Fibroblast of skin of scalp (primary cell): ENCODE measurements around the gene ANO1. TPM values are rescaled to one million over a fixed set of nuclear protein-coding genes. Genes with fewer than 3 reads are reported as not detected.
"Not testable (repeated sequence)": the region's sequence is repeated elsewhere in the genome, so short reads cannot be mapped to it uniquely, and the experiment has no call there.

Experiments used
- DNase-seq: peaks from one replicate; pipeline ENCODE4 v3.0.0-alpha.2; 2013
- polyA plus RNA-seq, 2 experiments: library from polyadenylated mRNA; unstranded; fragments of 120-200 nt; gene quantifications; one replicate each; pipeline ENCODE4 v1.2.1, GENCODE V29; 2013; ENCODE audit not compliant: insufficient read length in 2 of 2

Gene ANO1
- polyA plus RNA-seq (2013, experiment 1 of 2; ENCODE audit: insufficient read length) = 0.14 TPM
- polyA plus RNA-seq (2013, experiment 2 of 2; ENCODE audit: insufficient read length) = 0.85 TPM

GRCh38 chr11:70078095-70078780 is at the start of gene ANO1:
Gene ANO1 (plus strand): TSS chr11:70078317. CDS start chr11:70078607, 290 bp downstream.
- DNase-seq = no peak

GRCh38 chr11:70029115-70029860 is 48.8 kb upstream of the ANO1 start:
- no peak for DNase-seq

DNA sequence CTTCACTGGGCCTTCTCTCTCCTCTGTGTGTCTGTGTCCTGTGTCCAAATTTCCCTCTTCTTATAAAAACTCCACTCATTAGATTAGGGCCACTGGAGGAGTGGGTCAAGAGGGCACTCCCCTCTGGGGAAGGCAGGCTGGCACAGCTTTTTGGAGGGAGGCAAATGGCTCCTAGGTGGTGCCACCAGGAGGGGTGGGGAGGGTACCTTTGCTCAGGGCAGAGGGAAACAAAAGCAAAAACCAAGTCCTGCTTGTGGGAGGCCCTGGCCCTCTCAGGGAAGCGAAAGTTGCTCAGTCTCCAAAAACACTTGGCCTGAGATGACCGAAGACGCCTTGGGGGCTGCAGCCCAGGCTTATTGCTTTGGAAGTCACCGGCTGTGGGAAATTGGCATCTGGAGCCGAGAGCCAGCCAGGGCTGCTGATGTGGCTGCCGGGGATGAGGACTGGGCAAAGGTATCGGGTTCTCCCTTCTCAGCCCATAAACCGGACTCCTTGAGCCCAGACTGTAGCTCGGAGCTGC is 48.2 kb upstream of the ANO1 start:
- no peak for DNase-seq

DNA sequence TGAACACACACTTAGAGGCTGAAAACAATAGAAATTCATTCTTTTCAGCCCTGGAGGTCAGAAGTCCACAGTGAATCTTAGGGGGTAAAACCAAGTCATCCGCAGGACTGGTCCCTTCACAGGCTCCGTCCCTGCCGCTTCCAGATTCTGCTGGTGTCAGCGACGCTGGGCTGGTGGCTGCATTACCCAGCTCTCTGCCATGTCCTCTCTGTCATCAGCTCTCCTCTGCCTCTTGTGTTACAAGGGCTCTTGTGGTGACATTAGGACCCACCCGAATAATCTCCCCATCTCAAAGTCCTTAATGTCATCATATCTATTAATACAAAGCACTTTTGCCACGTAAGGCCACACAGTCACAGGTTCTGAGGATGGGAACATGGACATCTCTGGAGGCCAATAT is 47.7 kb upstream of the ANO1 start:
- no peak for DNase-seq

- no peak for DNase-seq
Observed at GRCh38 chr11:70031631-70032469, 46.3 kb upstream of the ANO1 start.

GRCh38 chr11:70032470-70032795 is 45.7 kb upstream of the ANO1 start:
- no peak for DNase-seq

- no peak for DNase-seq
Observed at GRCh38 chr11:70032943-70033710, 45.0 kb upstream of the ANO1 start.

DNA sequence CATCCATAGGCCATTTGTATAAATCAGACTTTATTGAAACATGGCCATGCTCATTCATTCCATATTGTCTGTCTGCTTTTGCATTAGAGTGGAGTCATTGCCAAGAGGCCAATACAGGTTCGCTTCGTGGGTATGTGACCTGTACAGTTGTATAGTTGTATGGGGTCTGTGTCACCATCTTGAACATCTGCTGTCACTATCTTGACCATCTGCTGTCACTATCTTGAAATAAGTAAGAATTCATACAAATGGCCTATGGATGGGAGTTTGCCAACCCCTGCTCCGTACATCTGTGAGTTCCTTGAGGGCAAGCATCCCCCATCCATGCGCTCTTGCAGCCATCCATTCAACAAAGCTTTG is 44.4 kb upstream of the ANO1 start:
- DNase-seq = no peak

DNA sequence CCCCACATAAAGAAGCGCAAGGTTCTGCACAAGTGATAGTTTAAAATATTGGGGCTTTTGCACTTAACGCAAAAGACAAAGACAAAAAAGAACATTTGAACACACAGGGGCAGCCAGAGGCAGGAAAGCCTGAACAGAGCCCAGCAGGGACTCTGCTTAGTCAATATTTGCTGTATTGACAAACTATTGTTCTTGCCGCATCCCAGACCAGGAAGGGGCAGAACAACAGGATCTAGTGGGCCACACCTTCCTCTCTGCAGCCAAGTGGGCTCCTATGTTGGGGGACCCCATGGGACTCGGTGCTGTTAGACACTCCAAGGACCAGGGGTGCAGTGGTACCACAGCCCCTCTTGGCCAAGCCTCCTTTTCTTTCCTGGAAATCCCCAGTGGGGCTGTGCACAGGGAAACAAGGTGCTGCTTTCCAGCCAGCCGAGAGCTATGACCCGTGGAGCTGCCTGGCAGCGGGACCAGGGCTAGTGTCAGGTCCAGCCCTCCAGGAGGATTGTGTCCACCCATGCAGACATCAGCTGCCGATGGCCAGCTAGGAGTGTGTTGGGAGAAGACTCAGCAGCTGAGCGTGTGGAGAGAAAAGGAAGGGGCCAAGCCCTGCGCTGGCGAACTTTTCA is 43.3 kb upstream of the ANO1 start:
- DNase-seq = no peak

DNA sequence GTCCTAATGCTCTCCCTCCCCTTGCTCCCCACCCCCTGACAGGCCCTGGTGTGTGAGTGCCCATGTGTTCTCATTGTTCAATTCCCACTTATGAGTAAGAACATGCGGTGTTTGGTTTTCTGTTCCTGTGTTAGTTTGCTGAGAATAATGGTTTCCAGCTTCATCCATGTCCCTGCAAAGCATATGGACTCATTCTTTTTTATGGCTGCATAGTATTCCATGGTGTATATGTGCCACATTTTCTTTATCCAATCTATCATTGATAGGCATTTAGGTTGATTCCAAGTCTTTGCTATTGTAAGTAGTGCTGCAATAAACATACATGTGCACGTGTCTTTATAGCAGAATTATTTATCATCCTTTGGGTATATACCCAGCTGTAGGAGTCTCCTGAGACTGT is 42.5 kb upstream of the ANO1 start:
- not testable (repeated sequence) for DNase-seq

GRCh38 chr11:70036971-70037882 is 40.9 kb upstream of the ANO1 start:
- no peak for DNase-seq

GRCh38 chr11:70038034-70038834 is 39.9 kb upstream of the ANO1 start:
- DNase-seq = no peak

DNA sequence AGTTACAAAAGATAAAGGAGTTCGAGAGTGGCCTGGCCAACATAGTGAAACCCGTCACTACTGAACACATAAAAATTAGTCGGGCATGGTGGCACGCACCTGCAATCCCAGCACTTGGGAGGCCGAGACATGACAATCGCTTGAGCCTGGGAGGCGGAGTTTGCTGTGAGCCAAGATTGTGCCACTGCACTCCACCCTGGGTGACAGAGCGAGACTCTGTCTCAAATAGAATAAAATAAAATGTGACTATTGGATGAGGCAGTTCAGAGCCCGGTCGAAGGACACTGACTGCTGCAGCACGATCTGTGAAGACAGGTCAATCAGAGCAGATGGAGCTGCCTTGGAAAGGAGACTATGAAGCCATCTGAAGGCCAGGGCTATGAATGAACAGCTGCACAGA is 37.7 kb upstream of the ANO1 start:
- no peak for DNase-seq

DNA sequence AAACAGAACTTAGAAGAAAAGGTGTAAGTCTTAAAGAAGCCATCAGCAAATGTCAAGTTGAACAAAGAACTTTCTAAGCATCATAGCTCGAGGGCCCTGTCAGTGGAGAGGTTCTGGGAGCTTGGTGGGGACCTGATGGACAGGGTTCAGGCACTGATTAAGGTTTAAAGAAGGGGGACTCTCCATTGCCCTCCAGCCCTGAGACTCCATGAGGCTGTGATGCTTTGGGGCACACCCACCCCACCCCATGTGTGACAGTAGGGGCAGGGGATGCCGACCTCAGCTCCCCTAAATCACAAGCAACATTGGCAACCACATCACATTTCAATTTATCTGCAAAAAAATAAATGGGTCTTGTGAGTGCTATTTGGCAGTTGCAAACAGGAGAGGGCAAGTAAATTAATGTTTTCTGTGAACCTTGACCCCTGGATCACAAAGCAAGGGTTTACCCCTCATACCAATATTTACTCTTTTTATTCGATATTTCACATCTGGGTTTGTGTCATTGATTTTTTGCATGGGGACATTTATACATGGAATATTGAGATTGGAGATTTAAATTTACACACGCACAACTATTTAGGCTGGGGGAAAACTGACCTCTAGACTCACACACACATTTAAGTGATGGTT is 37.1 kb upstream of the ANO1 start:
- DNase-seq = no peak

DNA sequence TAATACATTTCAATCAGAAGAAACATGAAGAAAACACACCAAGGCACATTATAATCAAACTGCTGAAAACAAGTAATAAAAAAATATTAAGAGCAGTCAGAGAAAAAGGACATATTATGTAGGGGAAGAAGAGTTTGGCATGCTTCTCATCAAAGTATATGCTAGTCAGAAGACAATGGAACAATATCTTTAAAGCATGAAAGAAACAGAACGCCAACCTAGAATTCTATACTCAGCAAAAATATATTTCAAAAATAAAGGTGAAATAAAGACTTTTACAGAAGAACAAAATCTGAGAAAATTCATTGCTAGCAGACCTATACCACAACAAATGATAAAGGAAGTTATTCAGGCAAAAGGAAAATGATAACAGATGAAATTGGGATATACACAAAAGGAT is 34.6 kb upstream of the ANO1 start:
- no peak for DNase-seq

GRCh38 chr11:70046089-70046488 is 32.0 kb upstream of the ANO1 start:
- DNase-seq = no peak

GRCh38 chr11:70048279-70049024 is 29.7 kb upstream of the ANO1 start:
- DNase-seq = no peak

DNA sequence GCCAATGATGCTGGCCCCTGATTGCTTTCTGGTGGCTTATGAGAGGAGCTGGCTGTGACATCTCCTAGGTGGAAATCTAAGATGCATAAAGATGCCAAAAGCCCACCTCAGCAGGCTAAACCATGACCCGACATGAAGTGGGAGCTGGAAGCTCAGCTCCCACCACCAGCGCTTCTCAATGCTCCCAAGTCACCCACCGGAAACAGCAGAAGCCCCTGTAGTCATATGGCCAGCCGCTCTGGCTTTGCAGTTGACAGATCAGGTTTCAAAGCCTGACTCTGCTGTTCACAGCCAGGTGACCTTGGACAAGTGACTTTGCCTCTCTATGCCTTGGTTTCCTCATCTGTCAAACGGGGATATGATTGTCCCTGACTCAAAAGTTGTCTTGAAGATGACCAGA is 29.1 kb upstream of the ANO1 start:
- no peak for DNase-seq

DNA sequence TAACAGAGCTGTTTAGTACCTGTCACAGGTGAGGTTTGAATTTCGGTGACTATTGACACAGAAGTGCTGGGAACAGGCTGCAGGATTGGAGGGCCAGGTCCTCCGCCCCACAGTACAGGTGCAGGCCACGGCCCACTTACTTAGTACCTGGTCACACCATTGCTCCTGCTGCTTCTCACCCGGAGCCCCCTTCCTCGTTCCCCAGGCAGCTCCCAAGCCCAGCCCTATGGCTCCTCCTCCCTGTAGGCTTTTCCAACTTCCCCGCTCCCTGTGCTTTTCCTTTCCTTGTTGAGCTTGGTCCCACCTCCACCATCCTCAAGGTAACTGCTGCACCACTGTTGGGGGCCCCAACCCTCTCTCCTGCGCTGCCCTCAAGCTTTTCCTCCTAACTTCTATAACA is 27.9 kb upstream of the ANO1 start:
- DNase-seq = no peak
